ENCODE data around the gene KLHL34. TPM values are rescaled to one million over a fixed set of nuclear protein-coding genes. Genes with fewer than 3 reads are reported as not detected.

Gene KLHL34
- total and polyA plus RNA-seq, 2 of the 13 experiments (the other 11 are each of a cell fraction or from before 2014, with no cell fraction given): not detected

DNA sequence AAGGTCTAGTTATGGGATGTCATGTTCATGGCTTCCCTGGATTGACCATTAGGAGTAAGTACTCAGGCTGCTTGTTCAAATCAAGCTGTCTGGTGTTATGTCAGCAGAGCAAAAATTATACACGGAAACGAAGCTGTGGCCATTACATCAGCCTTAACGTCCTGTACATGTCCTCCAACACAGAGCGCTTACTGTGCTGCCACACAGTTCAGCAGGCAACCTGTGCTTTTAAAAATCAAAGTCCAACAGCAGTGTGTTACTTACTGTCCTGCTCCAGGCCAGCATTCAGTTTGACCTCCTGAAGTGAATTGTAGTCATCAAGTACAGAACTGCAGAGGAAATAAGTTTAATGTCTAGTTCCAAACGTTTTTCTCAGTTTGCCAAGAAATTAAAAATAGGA, 46.0 kb downstream of the KLHL34 start (continued):
- TF ChIP-seq, protein P1, sequence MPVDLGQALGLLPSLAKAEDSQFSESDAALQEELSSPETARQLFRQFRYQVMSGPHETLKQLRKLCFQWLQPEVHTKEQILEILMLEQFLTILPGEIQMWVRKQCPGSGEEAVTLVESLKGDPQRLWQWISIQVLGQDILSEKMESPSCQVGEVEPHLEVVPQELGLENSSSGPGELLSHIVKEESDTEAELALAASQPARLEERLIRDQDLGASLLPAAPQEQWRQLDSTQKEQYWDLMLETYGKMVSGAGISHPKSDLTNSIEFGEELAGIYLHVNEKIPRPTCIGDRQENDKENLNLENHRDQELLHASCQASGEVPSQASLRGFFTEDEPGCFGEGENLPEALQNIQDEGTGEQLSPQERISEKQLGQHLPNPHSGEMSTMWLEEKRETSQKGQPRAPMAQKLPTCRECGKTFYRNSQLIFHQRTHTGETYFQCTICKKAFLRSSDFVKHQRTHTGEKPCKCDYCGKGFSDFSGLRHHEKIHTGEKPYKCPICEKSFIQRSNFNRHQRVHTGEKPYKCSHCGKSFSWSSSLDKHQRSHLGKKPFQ (CRISPR knock-in tag; IDR thresholded peaks at IDR 0.05; ENCODE audit: insufficient replicate concordance): no peak
- TF ChIP-seq, protein P2, sequence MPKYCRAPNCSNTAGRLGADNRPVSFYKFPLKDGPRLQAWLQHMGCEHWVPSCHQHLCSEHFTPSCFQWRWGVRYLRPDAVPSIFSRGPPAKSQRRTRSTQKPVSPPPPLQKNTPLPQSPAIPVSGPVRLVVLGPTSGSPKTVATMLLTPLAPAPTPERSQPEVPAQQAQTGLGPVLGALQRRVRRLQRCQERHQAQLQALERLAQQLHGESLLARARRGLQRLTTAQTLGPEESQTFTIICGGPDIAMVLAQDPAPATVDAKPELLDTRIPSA (CRISPR knock-in tag; IDR thresholded peaks at IDR 0.05; ENCODE audit: borderline replicate concordance): no peak
- TF ChIP-seq KDM6A (CRISPR knock-in tag; IDR thresholded peaks at IDR 0.05; ENCODE audit: low read depth) (no peak), FOXJ3 (CRISPR knock-in tag; IDR thresholded peaks at IDR 0.05; ENCODE audit: borderline replicate concordance) (no peak), NCOA1 (CRISPR knock-in tag; IDR thresholded peaks at IDR 0.05) (no peak), ZNF431 (CRISPR knock-in tag; IDR thresholded peaks at IDR 0.05; ENCODE audit: borderline replicate concordance, low read depth) (no peak), ZNF549 (CRISPR knock-in tag; IDR thresholded peaks at IDR 0.05) (peak; percentile 88; the same call in 1 of the 2 replicates), SIN3B (IDR thresholded peaks at IDR 0.05; ENCODE audit: low read length) (no peak), ZFP37 (CRISPR knock-in tag; IDR thresholded peaks at IDR 0.05; ENCODE audit: borderline replicate concordance) (no peak), HNF4G (IDR thresholded peaks at IDR 0.05; ENCODE audit: borderline replicate concordance, low read depth, low read length) (peak; percentile 41; the same call in 1 of the 2 replicates), HNF4G (CRISPR knock-in tag; IDR thresholded peaks at IDR 0.05; ENCODE audit: borderline replicate concordance, low read depth) (no peak)
- TF ChIP-seq, protein P3, sequence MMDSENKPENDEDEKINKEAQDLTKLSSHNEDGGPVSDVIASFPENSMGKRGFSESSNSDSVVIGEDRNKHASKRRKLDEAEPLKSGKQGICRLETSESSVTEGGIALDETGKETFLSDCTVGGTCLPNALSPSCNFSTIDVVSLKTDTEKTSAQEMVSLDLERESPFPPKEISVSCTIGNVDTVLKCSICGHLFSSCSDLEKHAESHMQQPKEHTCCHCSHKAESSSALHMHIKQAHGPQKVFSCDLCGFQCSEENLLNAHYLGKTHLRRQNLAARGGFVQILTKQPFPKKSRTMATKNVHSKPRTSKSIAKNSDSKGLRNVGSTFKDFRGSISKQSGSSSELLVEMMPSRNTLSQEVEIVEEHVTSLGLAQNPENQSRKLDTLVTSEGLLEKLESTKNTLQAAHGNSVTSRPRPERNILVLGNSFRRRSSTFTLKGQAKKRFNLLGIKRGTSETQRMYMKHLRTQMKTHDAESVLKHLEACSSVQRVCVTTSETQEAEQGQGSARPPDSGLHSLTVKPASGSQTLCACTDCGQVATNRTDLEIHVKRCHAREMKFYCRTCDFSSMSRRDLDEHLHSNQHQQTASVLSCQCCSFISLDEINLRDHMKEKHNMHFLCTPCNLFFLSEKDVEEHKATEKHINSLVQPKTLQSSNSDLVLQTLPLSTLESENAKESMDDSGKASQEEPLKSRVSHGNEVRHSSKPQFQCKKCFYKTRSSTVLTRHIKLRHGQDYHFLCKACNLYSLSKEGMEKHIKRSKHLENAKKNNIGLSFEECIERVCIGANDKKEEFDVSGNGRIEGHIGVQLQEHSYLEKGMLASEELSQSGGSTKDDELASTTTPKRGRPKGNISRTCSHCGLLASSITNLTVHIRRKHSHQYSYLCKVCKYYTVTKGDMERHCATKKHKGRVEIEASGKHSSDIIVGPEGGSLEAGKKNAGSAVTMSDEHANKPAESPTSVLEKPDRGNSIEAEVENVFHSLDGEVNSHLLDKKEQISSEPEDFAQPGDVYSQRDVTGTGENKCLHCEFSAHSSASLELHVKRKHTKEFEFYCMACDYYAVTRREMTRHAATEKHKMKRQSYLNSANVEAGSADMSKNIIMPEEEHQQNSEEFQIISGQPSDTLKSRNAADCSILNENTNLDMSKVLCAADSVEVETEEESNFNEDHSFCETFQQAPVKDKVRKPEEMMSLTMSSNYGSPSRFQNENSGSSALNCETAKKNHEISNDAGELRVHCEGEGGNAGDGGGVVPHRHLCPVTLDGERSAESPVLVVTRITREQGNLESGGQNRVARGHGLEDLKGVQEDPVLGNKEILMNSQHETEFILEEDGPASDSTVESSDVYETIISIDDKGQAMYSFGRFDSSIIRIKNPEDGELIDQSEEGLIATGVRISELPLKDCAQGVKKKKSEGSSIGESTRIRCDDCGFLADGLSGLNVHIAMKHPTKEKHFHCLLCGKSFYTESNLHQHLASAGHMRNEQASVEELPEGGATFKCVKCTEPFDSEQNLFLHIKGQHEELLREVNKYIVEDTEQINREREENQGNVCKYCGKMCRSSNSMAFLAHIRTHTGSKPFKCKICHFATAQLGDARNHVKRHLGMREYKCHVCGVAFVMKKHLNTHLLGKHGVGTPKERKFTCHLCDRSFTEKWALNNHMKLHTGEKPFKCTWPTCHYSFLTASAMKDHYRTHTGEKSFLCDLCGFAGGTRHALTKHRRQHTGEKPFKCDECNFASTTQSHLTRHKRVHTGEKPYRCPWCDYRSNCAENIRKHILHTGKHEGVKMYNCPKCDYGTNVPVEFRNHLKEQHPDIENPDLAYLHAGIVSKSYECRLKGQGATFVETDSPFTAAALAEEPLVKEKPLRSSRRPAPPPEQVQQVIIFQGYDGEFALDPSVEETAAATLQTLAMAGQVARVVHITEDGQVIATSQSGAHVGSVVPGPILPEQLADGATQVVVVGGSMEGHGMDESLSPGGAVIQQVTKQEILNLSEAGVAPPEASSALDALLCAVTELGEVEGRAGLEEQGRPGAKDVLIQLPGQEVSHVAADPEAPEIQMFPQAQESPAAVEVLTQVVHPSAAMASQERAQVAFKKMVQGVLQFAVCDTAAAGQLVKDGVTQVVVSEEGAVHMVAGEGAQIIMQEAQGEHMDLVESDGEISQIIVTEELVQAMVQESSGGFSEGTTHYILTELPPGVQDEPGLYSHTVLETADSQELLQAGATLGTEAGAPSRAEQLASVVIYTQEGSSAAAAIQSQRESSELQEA (CRISPR knock-in tag; IDR thresholded peaks at IDR 0.05; ENCODE audit: not compliant biosample characterization): no peak
- TF ChIP-seq, protein P4, sequence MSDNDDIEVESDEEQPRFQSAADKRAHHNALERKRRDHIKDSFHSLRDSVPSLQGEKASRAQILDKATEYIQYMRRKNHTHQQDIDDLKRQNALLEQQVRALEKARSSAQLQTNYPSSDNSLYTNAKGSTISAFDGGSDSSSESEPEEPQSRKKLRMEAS (IDR thresholded peaks at IDR 0.05): no peak
- TF ChIP-seq, protein P5, sequence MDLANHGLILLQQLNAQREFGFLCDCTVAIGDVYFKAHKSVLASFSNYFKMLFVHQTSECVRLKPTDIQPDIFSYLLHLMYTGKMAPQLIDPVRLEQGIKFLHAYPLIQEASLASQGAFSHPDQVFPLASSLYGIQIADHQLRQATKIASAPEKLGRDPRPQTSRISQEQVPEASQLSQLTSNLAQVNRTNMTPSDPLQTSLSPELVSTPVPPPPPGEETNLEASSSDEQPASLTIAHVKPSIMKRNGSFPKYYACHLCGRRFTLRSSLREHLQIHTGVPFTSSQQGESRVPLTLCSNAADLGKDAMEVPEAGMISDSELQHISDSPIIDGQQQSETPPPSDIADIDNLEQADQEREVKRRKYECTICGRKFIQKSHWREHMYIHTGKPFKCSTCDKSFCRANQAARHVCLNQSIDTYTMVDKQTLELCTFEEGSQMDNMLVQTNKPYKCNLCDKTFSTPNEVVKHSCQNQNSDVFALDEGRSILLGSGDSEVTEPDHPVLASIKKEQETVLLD (CRISPR knock-in tag; IDR thresholded peaks at IDR 0.05; ENCODE audit: low read depth): no peak
- TF ChIP-seq, protein P6, sequence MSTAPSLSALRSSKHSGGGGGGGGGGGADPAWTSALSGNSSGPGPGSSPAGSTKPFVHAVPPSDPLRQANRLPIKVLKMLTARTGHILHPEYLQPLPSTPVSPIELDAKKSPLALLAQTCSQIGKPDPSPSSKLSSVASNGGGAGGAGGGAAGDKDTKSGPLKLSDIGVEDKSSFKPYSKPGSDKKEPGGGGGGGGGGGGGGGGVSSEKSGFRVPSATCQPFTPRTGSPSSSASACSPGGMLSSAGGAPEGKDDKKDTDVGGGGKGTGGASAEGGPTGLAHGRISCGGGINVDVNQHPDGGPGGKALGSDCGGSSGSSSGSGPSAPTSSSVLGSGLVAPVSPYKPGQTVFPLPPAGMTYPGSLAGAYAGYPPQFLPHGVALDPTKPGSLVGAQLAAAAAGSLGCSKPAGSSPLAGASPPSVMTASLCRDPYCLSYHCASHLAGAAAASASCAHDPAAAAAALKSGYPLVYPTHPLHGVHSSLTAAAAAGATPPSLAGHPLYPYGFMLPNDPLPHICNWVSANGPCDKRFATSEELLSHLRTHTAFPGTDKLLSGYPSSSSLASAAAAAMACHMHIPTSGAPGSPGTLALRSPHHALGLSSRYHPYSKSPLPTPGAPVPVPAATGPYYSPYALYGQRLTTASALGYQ (CRISPR knock-in tag; IDR thresholded peaks at IDR 0.05): no peak

Data from HepG2 (cell line).